Stimulated activated CD8-positive, alpha-beta memory T cell treated with anti-CD3 and anti-CD28 coated beads, Interleukin-2, amount 100 ng/mL, for 48 hours (primary cell): Measurements from ENCODE around the gene CAMTA1.

ENCODE experiments used
- DNase-seq, 2 donors: peaks; one replicate each; pipeline ENCODE4 v3.0.0-alpha.2; 2020; ENCODE audit warnings: low read depth in 2 of 2

Gene CAMTA1

GRCh38 chr1:7490576-7490975 lies 705.3 kb downstream of the CAMTA1 start:
- DNase-seq, result no peak

- no peak for DNase-seq
These were observed 706.0 kb downstream of the CAMTA1 start for GRCh38 chr1:7491109-7491817.

GRCh38 chr1:7491818-7492173 lies 706.5 kb downstream of the CAMTA1 start:
- DNase-seq, result no peak

GRCh38 chr1:7493711-7494454 lies 708.6 kb downstream of the CAMTA1 start:
- DNase-seq, result no peak

- DNase-seq, result no peak
These were observed 710.7 kb downstream of the CAMTA1 start for GRCh38 chr1:7495962-7496361.

GRCh38 chr1:7497107-7497637 lies 711.9 kb downstream of the CAMTA1 start:
- no peak for DNase-seq

GRCh38 chr1:7500381-7501083 lies 715.3 kb downstream of the CAMTA1 start:
- DNase-seq, result no peak

- no peak for DNase-seq
These were observed 715.8 kb downstream of the CAMTA1 start for GRCh38 chr1:7501084-7501491.

GRCh38 chr1:7501723-7502603 lies 716.7 kb downstream of the CAMTA1 start:
- no peak for DNase-seq

- no peak for DNase-seq
These were observed 718.6 kb downstream of the CAMTA1 start for GRCh38 chr1:7503691-7504437.

- no peak for DNase-seq
These were observed 719.1 kb downstream of the CAMTA1 start for GRCh38 chr1:7504438-7504720.

- no peak for DNase-seq
These were observed 720.0 kb downstream of the CAMTA1 start for GRCh38 chr1:7505094-7505770.

GRCh38 chr1:7505771-7506453 lies 720.7 kb downstream of the CAMTA1 start:
- DNase-seq, result no peak

GRCh38 chr1:7506454-7507284 lies 721.4 kb downstream of the CAMTA1 start:
- DNase-seq, result no peak

- DNase-seq, result no peak
These were observed 722.2 kb downstream of the CAMTA1 start for GRCh38 chr1:7507285-7508019.

GRCh38 chr1:7508052-7508933 lies 723.0 kb downstream of the CAMTA1 start:
- DNase-seq, result no peak

GRCh38 chr1:7508934-7509519 lies 723.8 kb downstream of the CAMTA1 start:
- DNase-seq, result no peak
